ENCODE measurements around the gene TUBGCP4. TPM values are rescaled to one million over a fixed set of nuclear protein-coding genes. Genes with fewer than 3 reads are reported as not detected.

The TUBGCP4 gene
- total RNA-seq, 2 experiments from 2014 or later: 36.0 to 43.9 TPM

DNA sequence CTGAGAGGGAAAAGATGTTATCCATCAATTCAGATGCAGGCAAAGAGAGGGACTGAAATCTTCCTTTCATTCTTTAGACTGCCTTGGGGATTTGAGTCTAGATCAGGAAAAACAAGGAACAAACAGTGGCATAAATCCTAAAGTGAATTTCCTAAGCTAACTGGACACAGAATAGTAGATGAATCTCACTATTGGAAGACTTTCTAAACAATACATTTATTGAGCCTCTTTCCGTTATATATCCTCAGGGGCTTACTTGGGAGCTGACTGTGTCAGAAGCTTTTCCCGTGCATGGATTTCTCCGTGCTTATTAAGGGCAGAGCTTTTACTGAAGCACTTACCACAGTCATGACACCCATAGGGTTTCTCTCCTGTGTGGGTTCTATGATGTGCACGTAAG is 10.1 kb upstream of the TUBGCP4 start:
- ChIA-PET POLR2A (interaction anchor here (0.7 to 1.5 kb wide), 4 partner anchors 9 to 604 kb away, joined by 3 to 6 read pairs (median 4); no protein-coding TSS in a partner anchor), CTCF (ENCODE audit: unreplicated experiment) (interaction anchor here (0.9 kb wide), 1 partner anchor 15 kb away, joined by 3 read pairs; no protein-coding TSS in a partner anchor)
- intact Hi-C loops (cut with micrococcal nuclease; ENCODE audit: unreplicated experiment): no loop called here
- no TSS peak for BruUV-seq (replicated peaks)
- Histone ChIP-seq H3K4me2 (ENCODE audit: low read length) (no peak overlapping the region), H4K20me1 (ENCODE audit: insufficient read depth, low read length) (no peaks in the 10 kb centered on the region), H3K36me3 (ENCODE audit: insufficient read depth, low read length) (peaks cover 87% of the 10 kb centered on the region), H3K79me2 (ENCODE audit: insufficient read depth, low read depth, low read length) (no peaks in the 10 kb centered on the region; the same call in 1 of the 2 replicates), H3K9me3 (ENCODE audit: low read length) (no peaks in the 10 kb centered on the region), H3K9me2 (ENCODE audit: insufficient read depth, low read length) (no peaks in the 10 kb centered on the region), H3K27ac (ENCODE audit: low read depth, low read length, poor library complexity, severe bottlenecking) (no peak overlapping the region), H3K4me1 (ENCODE audit: insufficient read depth, low read length, poor library complexity, severe bottlenecking) (peaks cover 7% of the 10 kb centered on the region), H3K4me3 (ENCODE audit: low read depth, low read length, poor library complexity, severe bottlenecking) (no peak overlapping the region), H2AFZ (ENCODE audit: low read length) (no peak overlapping the region)
- DNase-seq (ENCODE audit: low spot score): no peak
- TF ChIP-seq, protein P1, sequence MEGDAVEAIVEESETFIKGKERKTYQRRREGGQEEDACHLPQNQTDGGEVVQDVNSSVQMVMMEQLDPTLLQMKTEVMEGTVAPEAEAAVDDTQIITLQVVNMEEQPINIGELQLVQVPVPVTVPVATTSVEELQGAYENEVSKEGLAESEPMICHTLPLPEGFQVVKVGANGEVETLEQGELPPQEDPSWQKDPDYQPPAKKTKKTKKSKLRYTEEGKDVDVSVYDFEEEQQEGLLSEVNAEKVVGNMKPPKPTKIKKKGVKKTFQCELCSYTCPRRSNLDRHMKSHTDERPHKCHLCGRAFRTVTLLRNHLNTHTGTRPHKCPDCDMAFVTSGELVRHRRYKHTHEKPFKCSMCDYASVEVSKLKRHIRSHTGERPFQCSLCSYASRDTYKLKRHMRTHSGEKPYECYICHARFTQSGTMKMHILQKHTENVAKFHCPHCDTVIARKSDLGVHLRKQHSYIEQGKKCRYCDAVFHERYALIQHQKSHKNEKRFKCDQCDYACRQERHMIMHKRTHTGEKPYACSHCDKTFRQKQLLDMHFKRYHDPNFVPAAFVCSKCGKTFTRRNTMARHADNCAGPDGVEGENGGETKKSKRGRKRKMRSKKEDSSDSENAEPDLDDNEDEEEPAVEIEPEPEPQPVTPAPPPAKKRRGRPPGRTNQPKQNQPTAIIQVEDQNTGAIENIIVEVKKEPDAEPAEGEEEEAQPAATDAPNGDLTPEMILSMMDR (conservative IDR thresholded peaks at IDR 0.05; ENCODE audit: low read length): no peak

DNA sequence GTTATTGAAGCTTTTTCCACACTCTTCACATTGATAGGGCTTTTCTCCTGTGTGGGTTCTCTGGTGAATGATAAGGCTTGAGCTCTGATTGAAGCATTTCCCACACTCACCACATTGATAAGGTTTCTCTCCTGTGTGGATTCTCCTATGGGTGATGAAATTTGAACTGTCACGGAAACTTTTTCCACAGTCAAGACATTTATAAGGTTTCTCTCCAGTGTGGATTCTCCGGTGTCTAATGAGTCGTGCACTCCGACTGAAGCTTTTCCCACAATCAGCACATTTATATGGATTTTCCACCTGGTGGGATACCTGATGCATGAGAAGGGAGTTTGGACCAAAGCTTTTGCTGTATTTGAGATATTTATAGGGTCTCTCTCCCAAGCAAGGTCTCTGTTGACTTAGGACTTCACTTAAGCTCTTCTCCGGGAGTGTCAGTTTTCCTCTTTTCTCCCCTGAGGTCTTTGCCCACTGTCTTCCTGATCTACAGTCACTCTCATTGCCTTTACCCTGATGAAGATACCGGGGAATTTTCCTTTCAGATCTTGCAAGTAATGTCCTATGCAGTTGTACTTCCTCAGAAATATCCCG is 9.5 kb upstream of the TUBGCP4 start:
- Histone ChIP-seq H4K20me1 (ENCODE audit: insufficient read depth, low read length) (no peaks in the 10 kb centered on the region), H3K4me3 (ENCODE audit: low read depth, low read length, poor library complexity, severe bottlenecking) (no peak overlapping the region), H3K4me1 (ENCODE audit: insufficient read depth, low read length, poor library complexity, severe bottlenecking) (peaks cover 7% of the 10 kb centered on the region), H2AFZ (ENCODE audit: low read length) (no peak overlapping the region), H3K9me3 (ENCODE audit: low read length) (no peaks in the 10 kb centered on the region), H3K27ac (ENCODE audit: low read depth, low read length, poor library complexity, severe bottlenecking) (no peak overlapping the region), H3K9me2 (ENCODE audit: insufficient read depth, low read length) (no peaks in the 10 kb centered on the region), H3K4me2 (ENCODE audit: low read length) (no peak overlapping the region), H3K36me3 (ENCODE audit: insufficient read depth, low read length) (peaks cover 88% of the 10 kb centered on the region), H3K79me2 (ENCODE audit: insufficient read depth, low read depth, low read length) (no peaks in the 10 kb centered on the region; the same call in 1 of the 2 replicates)
- TF ChIP-seq EZH2phosphoT487 (IDR thresholded peaks at IDR 0.05; ENCODE audit: borderline replicate concordance, low read depth, low read length): no peak
- TF ChIP-seq, protein P1 (conservative IDR thresholded peaks at IDR 0.05; ENCODE audit: low read length): no peak
- POLR2A ChIA-PET: interaction anchor here (1.0 to 1.5 kb wide), 3 partner anchors 10 to 605 kb away, joined by 3 to 6 read pairs (median 4); no protein-coding TSS in a partner anchor
- CTCF ChIA-PET (ENCODE audit: unreplicated experiment): interaction anchor here (0.9 kb wide), 1 partner anchor 15 kb away, joined by 3 read pairs; no protein-coding TSS in a partner anchor
- intact Hi-C loops (cut with micrococcal nuclease; ENCODE audit: unreplicated experiment): no loop called here
- no peak for DNase-seq (ENCODE audit: low spot score)
- no TSS peak for BruUV-seq (replicated peaks)
